Fibroblast of the aortic adventitia (primary cell): ENCODE data around the gene KRTAP10-2. TPM values are rescaled to one million over a fixed set of nuclear protein-coding genes. Genes with fewer than 3 reads are reported as not detected.
"Not testable (repeated sequence)": the region's sequence is repeated elsewhere in the genome, so short reads cannot be mapped to it uniquely, and the experiment has no call there.

Experiments
- DNase-seq: peaks from one replicate; pipeline ENCODE4 v3.0.0-alpha.2; 2010; ENCODE audit warnings: low read depth
- H3K4me3 ChIP-seq: 2 replicates; pipeline ENCODE4 v1.5.1; 2011; ENCODE audit warnings: low read depth, mild to moderate bottlenecking, control low read depth, low read length, moderate library complexity
- total RNA-seq: library from RNA; depleted of rRNA; stranded (reverse); fragments of >200 nt; gene quantifications from 2 replicates; pipeline ENCODE4 v1.2.3, GENCODE V29; 2012; ENCODE audit warnings: low replicate concordance
- TF ChIP-seq, protein P1 (sequence below): IDR thresholded peaks from 2 replicates; pipeline ENCODE4 v1.5.1; 2011; ENCODE audit warnings: mild to moderate bottlenecking, low read length, control low read depth, inconsistent platforms; ENCODE audit not compliant: insufficient read depth

KRTAP10-2 gene
- total RNA-seq, 1 donor: not detected

DNA sequence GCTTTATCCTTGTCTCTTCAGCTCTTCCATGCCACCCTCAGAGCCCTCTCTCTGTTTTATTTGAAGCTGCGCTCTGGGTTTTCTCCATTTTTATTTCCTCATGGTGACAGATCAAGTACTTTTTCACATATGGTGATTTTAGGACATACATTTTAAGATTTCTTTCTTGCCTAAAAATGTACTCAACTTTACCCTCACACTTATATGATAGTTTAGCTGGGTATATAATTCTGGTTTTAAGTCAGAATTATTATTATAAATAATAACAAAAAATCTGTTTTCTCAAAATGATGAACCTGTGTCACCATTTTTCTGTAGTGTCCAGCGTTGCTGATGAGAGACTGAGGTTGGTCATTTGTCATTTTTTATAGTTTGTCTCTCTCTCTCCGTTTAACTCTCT lies 29.9 kb upstream of the KRTAP10-2 start:
- DNase-seq: no peak
- TF ChIP-seq, protein P1, sequence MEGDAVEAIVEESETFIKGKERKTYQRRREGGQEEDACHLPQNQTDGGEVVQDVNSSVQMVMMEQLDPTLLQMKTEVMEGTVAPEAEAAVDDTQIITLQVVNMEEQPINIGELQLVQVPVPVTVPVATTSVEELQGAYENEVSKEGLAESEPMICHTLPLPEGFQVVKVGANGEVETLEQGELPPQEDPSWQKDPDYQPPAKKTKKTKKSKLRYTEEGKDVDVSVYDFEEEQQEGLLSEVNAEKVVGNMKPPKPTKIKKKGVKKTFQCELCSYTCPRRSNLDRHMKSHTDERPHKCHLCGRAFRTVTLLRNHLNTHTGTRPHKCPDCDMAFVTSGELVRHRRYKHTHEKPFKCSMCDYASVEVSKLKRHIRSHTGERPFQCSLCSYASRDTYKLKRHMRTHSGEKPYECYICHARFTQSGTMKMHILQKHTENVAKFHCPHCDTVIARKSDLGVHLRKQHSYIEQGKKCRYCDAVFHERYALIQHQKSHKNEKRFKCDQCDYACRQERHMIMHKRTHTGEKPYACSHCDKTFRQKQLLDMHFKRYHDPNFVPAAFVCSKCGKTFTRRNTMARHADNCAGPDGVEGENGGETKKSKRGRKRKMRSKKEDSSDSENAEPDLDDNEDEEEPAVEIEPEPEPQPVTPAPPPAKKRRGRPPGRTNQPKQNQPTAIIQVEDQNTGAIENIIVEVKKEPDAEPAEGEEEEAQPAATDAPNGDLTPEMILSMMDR: no peak
- no peak overlapping the region for H3K4me3 ChIP-seq

DNA sequence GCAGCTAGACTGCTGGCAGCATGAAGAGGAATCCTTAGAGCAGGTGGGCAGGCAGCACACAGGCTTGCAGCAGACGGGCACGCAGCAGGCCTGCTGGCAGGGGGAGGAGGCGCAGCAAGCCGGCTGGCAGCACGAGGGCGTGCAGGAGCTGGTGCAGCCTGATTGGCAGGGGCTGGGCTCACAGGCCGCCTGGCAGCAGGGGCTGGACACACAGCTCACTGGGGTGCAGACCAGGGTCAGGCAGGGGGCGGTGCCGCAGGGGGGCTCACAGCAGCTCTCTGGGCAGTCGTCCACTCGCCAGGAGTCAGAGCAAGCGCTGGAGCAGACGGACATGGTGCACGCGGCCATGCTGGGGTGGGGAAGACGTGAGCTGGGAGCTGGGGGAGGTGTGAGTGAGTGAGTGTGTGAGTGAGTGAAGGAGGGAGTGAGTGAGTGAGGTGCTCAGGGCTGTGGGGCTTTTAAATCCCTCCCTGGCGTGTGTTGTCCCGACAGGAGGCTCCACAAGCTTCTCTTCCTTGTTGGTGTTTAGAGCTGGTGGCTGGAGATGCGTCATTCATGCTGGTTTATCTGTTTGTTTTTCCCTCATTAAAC lies 29.0 kb upstream of the KRTAP10-2 start, which contains the start of gene KRTAP10-5:
Gene KRTAP10-5 (minus strand): TSS at position 374 of the 591 bp plus-strand sequence. CDS start 26 bp downstream, at position 348.
- DNase-seq, H3K4me3 ChIP-seq: not testable (repeated sequence)

DNA sequence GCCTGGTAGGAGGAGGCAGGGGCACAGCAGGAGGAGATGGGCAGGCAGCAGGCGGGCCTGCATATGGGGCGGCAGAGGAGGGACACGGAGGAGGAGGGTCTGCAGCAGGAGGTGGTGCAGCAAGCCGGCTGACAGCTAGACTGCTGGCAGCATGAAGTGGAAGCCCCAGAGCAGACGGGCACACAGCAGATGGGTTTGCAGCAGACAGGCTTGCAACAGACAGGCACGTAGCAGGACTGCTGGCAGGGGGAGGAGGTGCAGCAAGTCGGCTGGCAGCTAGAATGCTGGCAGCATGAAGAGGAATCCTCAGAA lies 28.5 kb upstream of the KRTAP10-2 start:
- H3K4me3 ChIP-seq: no peak overlapping the region
- TF ChIP-seq, protein P1: no peak
- DNase-seq: no peak

DNA sequence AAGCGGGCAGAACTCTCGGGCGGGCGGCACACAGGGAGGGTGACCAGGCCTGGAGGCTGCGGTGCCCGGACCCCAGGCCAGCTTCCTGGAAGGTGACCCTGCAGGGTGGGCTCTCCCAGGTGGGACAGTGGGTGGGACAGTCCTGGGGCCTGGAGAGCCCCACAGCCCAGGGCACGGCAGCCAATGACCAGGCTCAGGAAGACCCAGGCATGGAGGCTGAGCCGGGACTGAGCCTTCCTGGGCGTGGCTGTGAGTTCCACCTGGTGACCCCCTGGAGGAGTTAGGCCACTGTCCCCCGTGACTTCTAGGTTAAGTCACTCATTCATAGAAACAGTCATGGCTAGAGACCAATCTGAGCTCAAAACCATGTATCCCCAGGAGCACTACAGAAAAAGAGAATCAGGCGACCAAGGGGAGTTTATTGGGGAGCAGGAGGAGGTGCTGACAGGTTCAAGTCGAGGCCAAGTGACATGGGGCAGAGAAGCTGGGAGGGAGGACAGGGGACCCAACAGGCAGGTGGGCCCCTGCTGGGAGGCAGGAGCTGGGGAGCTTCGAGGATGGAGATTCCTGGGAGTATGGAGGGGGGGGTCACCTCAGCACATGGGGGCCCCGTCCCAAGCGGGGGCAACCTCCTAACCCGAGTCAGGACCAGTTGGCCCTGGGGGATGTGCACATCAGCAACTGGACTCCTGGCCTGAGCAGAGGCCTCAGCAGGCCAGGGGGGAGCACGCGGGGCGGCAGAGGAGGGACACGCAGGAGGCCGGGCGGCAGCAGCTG lies 27.9 kb upstream of the KRTAP10-2 start:
- no peak overlapping the region for H3K4me3 ChIP-seq
- TF ChIP-seq, protein P1: no peak
- no peak for DNase-seq

DNA sequence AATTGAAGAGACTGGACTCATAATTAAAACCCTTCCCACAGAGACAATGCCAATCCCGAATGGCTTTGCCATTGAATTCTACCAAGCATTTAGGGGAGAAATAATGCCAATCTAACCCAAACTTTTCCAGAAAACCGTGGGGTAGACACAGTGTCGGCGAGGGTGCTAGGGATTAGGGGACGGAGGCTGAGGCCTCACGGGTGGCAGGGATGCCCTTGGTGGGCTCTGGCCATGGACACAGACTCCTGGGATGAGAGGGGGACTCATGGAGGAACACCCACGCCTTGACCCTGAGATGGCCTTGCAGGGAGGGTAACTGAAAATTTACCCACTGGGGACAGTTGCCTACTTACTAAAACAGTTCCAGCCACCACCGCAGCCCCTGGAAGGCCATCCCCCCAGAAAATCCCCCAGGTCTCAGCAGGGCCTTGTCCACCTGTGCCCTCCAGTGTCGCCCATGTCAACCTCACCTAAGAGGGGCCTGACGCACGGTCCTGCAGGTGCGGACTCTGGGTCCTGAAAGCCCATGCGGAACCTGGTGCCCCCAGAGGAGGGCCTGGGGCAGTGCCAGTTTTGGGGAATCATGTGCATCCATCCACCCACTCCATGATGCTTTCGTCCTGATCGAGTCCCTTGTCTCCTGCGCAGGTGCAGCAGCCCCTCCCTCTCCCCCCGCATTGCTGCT lies 27.2 kb upstream of the KRTAP10-2 start:
- DNase-seq: no peak
- TF ChIP-seq, protein P1: no peak
- H3K4me3 ChIP-seq: no peak overlapping the region

DNA sequence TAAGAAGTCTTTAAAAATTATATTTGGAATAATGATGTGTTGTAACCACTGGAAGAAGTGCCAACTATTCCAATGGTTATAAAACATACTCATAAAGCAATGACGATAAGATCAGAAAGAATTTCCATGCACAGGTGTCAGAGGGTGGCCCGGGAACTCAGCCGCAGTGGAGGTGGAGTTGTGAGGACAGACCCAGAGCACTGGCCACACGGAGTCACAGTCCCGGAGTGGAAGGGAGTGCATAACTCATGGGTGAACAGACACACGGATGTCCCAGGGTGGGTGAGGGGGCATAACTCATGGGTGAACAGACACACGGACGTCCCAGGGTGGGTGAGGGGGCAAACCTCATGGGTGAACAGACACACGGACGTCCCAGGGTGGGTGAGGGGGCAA lies 24.7 kb upstream of the KRTAP10-2 start:
- TF ChIP-seq, protein P1: no peak

DNA sequence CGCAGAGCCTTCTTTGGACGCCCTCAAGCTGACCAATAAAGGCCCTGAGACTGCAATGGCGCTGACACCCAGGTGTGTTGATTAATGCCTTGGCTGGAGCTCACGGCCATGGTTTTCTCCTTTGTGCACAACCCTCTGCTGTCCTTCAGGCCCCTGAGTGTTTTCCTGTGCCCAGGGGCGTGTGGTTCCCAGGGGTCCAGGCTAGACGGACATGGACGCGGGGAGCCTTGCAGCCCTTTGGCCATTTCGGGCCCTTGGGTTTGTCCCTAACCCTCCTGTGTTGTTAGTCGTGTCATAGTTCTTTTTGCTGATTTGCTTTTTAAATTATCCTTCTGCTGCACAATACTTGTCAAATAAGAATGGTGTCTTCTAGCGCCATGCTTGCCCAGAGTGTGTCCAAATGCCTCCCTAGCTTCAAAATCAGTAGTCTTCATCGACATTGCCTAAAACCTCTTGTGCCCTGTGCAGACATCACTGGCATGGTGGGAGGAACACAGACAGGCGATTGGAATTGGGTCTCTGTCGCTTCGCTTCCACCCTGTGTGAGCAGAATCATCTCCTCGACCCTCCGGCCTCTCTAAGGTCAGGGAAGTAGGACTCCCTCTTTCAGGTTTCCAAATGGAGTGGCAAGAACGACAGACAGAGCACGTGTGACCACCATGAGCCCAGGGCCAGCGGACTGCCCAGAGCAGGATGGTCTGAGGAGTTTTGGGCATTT lies 24.2 kb upstream of the KRTAP10-2 start:
- DNase-seq: no peak
- TF ChIP-seq, protein P1: no peak
- H3K4me3 ChIP-seq: no peak overlapping the region

More for the DNA sequence above, 24.7 kb upstream of the KRTAP10-2 start:
- DNase-seq: no peak
- no peak overlapping the region for H3K4me3 ChIP-seq
